Lower lobe of right lung (tissue), 2 donors: ENCODE measurements around the gene NKAIN2. TPM values are rescaled to one million over a fixed set of nuclear protein-coding genes. Genes with fewer than 3 reads are reported as not detected.

Experiments
- ATAC-seq, 2 donors: fragments of 200-7000 bp; cut with Tn5 transposase; one replicate each; pipeline ENCODE4 v1.9.1; 2020 to 2022; ENCODE audit warnings: mild to moderate bottlenecking in 2 of 2, moderate library complexity in 2 of 2
- DNase-seq: peaks from one replicate; pipeline ENCODE4 v3.0.0-alpha.2; 2020
- H3K27ac ChIP-seq: fragments of 200-600 bp; one replicate; pipeline ENCODE4 v1.8.0; 2022
- H3K27me3 ChIP-seq: fragments of 200-600 bp; one replicate; pipeline ENCODE4 v1.8.0; 2022; ENCODE audit warnings: low read depth
- H3K36me3 ChIP-seq: fragments of 200-600 bp; one replicate; pipeline ENCODE4 v1.8.0; 2022; ENCODE audit warnings: mild to moderate bottlenecking
- H3K4me1 ChIP-seq: fragments of 200-600 bp; one replicate; pipeline ENCODE4 v1.8.0; 2022
- H3K4me3 ChIP-seq: fragments of 200-600 bp; one replicate; pipeline ENCODE4 v1.8.0; 2022; ENCODE audit warnings: mild to moderate bottlenecking
- H3K9me3 ChIP-seq: fragments of 200-600 bp; one replicate; pipeline ENCODE4 v1.8.0; 2022
- CTCF ChIP-seq: fragments of 200-600 bp; IDR thresholded peaks from one replicate; pipeline ENCODE4 v1.8.0; 2022; ENCODE audit warnings: antibody characterized with exemption, mild to moderate bottlenecking
- intact Hi-C: fragments of 100-400 bp; cut with DNase I; formaldehyde crosslinking; loops from one replicate; pipeline ENCODE4 v1.11.0; 2022
- total RNA-seq: library from RNA; stranded (reverse); fragmentation: NEBNext Ultra II Directional; extraction: Animal tissue kit (Norgen Biotek cat#: 25700); gene quantifications from one replicate; pipeline ENCODE4 v1.2.1, GENCODE V29; 2021
- donor health status: DM: no; HTN: yes; CAD: no; lungs with severe emphysema.

NKAIN2 gene
- total RNA-seq, 1 donor from 2014 or later: 0.12 TPM

GRCh38 chr6:124800222-124800621, 996.6 kb downstream of the NKAIN2 start:
- intact Hi-C loops: no loop called here
- Histone ChIP-seq H3K27me3 (no peaks in the 10 kb centered on the region), H3K4me3 (no peak overlapping the region), H3K36me3 (no peaks in the 10 kb centered on the region), H3K9me3 (no peaks in the 10 kb centered on the region), H3K4me1 (no peaks in the 10 kb centered on the region), H3K27ac (no peak overlapping the region)
- TF ChIP-seq CTCF: no peak
- DNase-seq (no peak), ATAC-seq (no peak)

GRCh38 chr6:124812067-124812466, 1008.4 kb downstream of the NKAIN2 start:
- TF ChIP-seq CTCF: no peak
- Histone ChIP-seq H3K27ac (no peak overlapping the region), H3K27me3 (no peaks in the 10 kb centered on the region), H3K4me1 (no peaks in the 10 kb centered on the region), H3K9me3 (no peaks in the 10 kb centered on the region), H3K36me3 (no peaks in the 10 kb centered on the region), H3K4me3 (no peak overlapping the region)
- no peak for ATAC-seq
- intact Hi-C loops: no loop called here
- no peak for DNase-seq

- Histone ChIP-seq H3K36me3 (no peaks in the 10 kb centered on the region), H3K27ac (no peak overlapping the region), H3K9me3 (no peaks in the 10 kb centered on the region), H3K27me3 (no peaks in the 10 kb centered on the region), H3K4me1 (no peaks in the 10 kb centered on the region), H3K4me3 (no peak overlapping the region)
- intact Hi-C loops: no loop called here
- no peak for TF ChIP-seq CTCF
- DNase-seq: no peak
- ATAC-seq: peak; percentile 19 to 55
These were observed 1015.7 kb downstream of the NKAIN2 start for GRCh38 chr6:124819346-124819745.

GRCh38 chr6:124822204-124822613, 1018.5 kb downstream of the NKAIN2 start:
- TF ChIP-seq CTCF: no peak
- intact Hi-C loops: no loop called here
- H3K9me3 ChIP-seq: no peaks in the 10 kb centered on the region
- no peaks in the 10 kb centered on the region for H3K4me1 ChIP-seq
- H3K36me3 ChIP-seq: no peaks in the 10 kb centered on the region
- no peak overlapping the region for H3K27ac ChIP-seq
- ATAC-seq: no peak
- DNase-seq: no peak
- H3K4me3 ChIP-seq: no peak overlapping the region
- H3K27me3 ChIP-seq: no peaks in the 10 kb centered on the region

GRCh38 chr6:124822721-124823120, 1019.1 kb downstream of the NKAIN2 start:
- no peak for TF ChIP-seq CTCF
- intact Hi-C loops: no loop called here
- H3K4me1 ChIP-seq: no peaks in the 10 kb centered on the region
- ATAC-seq (no peak), DNase-seq (no peak)
- no peak overlapping the region for H3K4me3 ChIP-seq
- no peaks in the 10 kb centered on the region for H3K36me3 ChIP-seq
- no peak overlapping the region for H3K27ac ChIP-seq
- no peaks in the 10 kb centered on the region for H3K9me3 ChIP-seq
- no peaks in the 10 kb centered on the region for H3K27me3 ChIP-seq
